ENCODE measurements around the gene MMS22L.
"Not testable (repeated sequence)": the region's sequence is repeated elsewhere in the genome, so short reads cannot be mapped to it uniquely, and the experiment has no call there.

Gene MMS22L

DNA sequence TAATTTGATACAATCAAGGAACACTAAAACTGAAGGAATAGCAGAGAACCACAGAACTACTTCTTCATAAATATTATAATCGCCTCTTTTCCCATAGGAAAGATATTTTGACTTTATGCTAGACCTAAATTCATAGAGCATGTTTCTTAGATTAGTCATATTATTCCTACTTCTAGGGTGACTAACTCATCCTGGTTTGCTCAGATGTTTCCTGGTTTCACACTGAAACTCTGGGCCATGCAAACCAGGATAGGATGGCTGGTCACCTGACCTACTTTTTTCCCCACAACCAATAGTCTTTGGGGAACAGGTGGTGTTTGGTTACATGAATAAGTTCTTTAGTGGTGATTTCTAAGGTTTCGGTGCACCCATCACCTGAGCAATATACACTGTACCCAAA lies 42.8 kb downstream of the MMS22L start:
- no peak for DNase-seq

DNA sequence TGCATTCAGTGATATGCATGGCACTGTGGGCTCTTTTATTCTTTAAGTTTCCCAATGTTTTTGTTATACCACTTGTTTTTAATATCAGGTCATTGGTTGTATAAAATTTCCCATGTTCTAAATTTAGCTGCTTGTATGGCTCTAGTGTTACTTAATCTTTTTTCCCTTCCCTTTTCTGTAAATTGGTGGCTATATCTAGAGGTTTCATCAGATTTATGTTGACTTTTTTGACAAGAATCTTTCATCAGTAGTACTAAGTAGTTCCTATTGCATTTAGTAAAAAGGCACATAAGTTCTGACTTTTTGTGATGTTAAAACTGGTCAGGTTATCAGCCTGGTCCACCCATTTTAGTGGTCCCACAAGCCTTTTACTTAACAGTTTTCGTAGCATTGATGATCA lies 51.1 kb downstream of the MMS22L start:
- no peak for DNase-seq

- no peak for DNase-seq
Observed at GRCh38 chr6:97222903-97223302, 60.1 kb downstream of the MMS22L start.

DNA sequence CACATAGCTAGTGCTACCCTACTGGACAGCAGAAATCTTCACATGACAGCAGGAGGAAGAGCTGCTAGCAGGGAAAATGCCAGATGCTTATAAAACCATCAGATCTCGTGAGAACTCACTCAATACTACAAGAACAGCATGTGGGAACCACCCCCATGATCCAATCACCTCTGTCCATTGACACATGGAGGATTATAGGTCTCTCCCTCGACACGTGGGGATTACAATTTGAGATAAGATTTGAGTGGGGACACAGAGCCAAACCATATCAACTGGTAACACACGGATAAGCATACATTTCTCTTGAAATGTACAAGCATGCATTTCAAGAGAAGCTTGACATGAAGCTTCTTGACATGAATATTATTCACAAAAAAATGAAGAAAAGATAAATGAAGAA lies 64.1 kb downstream of the MMS22L start:
- no peak for DNase-seq

GRCh38 chr6:97215157-97215769 lies 67.8 kb downstream of the MMS22L start:
- peak; percentile 7 for DNase-seq

- DNase-seq, result no peak
Observed at GRCh38 chr6:97214671-97215070, 68.3 kb downstream of the MMS22L start.

DNA sequence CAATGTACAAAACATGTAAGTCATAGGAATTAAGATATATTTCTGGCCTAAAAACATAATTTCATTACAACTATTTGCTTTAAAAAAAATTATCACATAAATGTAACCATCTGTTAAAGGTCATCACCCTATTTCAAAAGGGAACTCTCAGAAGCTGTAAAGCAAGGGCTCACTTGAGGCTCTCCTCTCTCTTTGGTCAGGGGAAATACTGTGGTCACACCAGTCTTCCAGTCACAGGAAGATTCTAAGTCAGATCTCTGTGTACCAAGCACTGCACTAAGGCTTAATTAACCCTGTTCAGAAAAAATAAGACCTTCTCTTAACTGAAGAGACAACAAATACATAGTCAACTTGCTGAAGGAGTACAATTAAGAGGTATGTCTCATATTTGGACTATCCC lies 75.6 kb downstream of the MMS22L start:
- DNase-seq, result no peak

GRCh38 chr6:97205966-97206365 lies 77.0 kb downstream of the MMS22L start:
- no peak for DNase-seq

GRCh38 chr6:97203343-97203742 lies 79.7 kb downstream of the MMS22L start:
- DNase-seq, result no peak

DNA sequence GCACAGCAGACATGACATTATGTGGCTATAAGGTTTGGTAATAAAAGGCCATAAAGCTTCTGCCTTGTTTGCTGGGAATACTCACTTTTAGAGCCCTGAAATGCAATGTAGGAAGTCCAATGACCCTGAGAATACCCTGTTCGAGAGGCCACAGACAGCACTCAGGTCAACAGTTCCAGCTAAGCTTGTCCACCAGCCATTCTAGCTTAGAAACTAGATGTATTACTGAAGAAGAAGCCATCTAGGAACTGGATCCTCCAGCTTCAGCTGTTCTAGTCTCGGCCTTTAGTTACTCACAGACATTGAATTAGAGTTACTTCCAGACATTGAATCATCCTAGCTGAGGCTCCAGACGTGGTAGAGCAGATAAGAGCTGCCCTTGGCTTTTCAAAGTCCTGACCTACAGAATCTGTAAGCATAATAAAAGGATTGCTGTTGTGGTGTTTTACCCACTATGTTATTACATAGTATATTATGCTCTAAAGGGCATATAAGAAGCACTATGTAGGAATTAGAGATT lies 84.9 kb downstream of the MMS22L start:
- no peak for DNase-seq

DNA sequence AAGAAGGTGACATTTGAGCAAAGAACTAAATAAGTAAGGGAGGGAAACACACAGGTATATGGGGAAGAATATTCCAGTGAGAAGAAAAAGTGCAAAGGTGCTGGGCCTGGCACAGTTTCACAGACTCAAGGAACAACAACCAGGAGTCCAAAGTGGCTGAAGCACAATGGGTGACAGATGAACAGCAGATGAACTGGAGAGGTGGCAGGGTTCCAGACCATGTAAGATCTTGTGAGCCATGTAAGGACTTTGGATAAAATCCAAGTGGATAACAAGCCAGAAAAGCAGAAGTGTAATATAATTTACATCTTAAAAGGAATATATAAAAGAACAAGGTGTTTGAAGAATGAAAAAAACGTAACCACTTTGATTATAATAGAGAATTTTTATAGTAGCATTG lies 87.9 kb downstream of the MMS22L start:
- no peak for DNase-seq

DNA sequence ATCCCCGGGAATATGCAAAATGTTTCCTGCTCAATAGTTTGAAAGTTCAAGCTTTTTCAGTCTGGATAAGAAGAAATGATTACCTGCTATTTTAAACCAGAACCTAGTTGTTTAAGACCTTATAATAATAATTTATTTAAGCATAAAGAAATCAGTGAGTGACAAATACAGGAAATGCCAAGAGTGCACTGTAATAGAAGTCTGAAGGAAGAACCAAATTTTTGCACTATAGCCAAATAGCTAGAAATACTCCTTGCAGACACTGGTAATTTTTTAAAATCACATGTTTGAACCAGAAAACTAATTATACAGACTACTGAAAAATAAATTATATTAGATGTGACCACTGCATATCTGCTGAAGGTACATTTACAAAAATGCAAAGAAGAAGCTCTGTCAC lies 93.2 kb downstream of the MMS22L start:
- DNase-seq, result no peak

- no peak for DNase-seq
Observed at GRCh38 chr6:97187951-97188350, 95.1 kb downstream of the MMS22L start.

- DNase-seq, result peak; percentile 46
Observed at GRCh38 chr6:97186416-97186999, 96.5 kb downstream of the MMS22L start.

- DNase-seq, result no peak
Observed at GRCh38 chr6:97177905-97178304, 105.1 kb downstream of the MMS22L start.

DNA sequence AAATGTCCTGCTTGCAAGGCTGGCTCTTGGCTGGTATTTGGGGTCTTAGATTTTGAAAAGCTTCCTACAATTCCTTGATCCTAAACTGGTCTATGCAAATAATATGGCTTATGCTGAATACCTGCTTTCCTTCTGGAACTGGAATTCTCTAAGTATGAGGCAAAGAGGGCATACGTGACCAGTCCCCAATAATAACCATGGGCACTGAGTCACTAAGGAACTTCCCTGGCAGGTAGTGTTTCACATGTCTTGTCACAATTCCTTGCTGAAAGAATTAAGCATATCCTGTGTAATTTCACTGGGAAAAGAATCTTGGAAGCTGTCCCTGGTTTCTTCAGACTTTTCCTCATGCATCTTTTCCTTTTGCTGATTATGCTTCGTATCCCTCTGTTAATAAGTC lies 106.5 kb downstream of the MMS22L start:
- DNase-seq, result no peak

- DNase-seq, result no peak
Observed at GRCh38 chr6:97175806-97176205, 107.2 kb downstream of the MMS22L start.

GRCh38 chr6:97174471-97174870 lies 108.5 kb downstream of the MMS22L start:
- no peak for DNase-seq

DNA sequence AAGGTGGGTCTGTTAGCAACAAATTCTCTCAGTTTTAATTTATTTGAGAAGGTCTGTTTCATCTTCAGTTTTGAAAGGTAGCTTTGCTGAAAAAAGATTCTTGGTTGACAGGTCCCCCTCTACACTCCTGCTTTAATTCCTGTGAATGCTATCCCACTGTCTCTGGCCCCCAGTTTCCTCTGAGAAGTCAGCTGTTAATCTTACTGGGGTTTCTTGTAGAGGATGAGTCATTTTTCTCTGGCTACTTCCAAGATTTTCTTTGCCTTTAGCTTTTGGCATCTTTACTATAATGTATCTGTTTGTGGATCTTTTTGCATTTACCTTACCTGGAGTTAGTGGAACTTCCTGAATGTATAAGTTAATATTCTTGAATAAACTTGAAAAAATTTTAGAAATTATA lies 122.7 kb downstream of the MMS22L start:
- DNase-seq, result no peak

DNA sequence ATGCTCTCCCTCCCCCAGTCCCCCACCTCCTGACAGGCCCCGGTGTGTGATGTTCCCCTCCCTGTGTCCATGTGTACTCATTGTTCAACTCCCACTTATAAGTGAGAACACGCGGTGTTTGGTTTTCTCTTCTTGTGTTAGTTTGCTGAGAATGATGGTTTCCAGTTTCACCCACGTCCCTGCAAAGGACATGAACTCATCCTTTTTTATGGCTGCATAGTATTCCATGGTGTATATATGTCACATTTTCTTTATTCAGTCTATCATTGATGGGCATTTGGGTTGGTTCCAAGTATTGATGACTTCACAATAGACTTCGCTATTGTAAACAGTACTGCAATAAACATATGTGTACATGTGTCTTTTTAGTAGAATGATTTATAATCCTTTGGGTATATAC lies 127.6 kb downstream of the MMS22L start:
- not testable (repeated sequence) for DNase-seq

DNA sequence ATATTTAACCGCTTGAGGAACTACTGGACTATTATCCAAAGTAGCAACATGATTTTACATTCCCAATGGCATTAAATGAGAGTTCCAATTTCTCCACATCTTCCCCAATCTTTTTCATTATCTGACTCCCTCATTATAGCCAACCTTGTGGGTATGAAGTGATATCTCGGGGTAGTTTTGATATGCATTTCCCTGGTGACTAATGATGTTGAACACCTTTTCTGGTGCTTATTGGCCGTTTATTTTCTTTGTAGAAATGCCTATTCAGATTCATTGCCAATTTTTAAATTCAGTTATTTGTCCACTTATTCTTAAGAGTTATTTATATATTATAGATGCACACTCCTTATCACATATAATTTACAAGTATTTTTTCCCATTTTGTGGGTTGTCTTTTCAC lies 129.0 kb downstream of the MMS22L start:
- DNase-seq, result no peak

GRCh38 chr6:97151601-97152000 lies 131.4 kb downstream of the MMS22L start:
- no peak for DNase-seq

DNA sequence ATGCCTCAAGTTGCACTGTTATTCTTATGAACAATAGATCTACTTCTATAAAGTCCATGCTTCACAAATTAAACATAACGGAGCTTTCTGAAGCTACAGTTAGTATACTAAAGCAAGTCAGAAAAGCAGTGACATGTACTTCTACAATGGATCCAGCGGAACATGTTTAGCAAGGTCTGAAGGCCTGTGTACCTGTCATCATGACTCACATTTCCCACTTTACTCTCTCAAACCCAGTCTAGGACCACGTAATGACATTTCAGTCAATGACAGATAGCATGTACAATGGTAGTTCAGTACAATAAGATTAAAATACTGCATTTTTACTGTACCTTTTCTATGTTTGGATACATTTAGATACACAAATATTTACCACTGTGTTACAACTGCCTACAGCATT lies 132.1 kb downstream of the MMS22L start:
- DNase-seq, result no peak

GRCh38 chr6:97147421-97147820 lies 135.6 kb downstream of the MMS22L start:
- no peak for DNase-seq

- DNase-seq, result no peak
Observed at GRCh38 chr6:97145691-97146090, 137.3 kb downstream of the MMS22L start.

Data from NCI-H748 treated with DMSO at 0.1 percent for 48 hours (cell line).